Chondrocyte (in vitro differentiated cells): ENCODE data around the gene EID2B. TPM values are rescaled to one million over a fixed set of nuclear protein-coding genes. Genes with fewer than 3 reads are reported as not detected.

Source experiments
- DNase-seq: peaks from one replicate; pipeline ENCODE4 v3.0.0; 2021; ENCODE audit warnings: mixed read lengths, low spot score
- H3K27ac Mint-ChIP-seq: one replicate; pipeline ENCODE4 v1.8.0; 2021; ENCODE audit warnings: mild to moderate bottlenecking, moderate library complexity, mixed read lengths; ENCODE audit not compliant: unreplicated experiment
- H3K27me3 Mint-ChIP-seq: 2 replicates; pipeline ENCODE4 v1.8.0; 2021; ENCODE audit warnings: low read depth, mixed read lengths
- H3K36me3 Mint-ChIP-seq: 2 replicates; pipeline ENCODE4 v1.8.0; 2021; ENCODE audit warnings: low read depth, mixed read lengths
- H3K4me1 Mint-ChIP-seq: 2 replicates; pipeline ENCODE4 v1.8.0; 2021; ENCODE audit warnings: low read depth, mild to moderate bottlenecking, mixed read lengths
- H3K4me3 Mint-ChIP-seq: one replicate; pipeline ENCODE4 v1.8.0; 2021; ENCODE audit warnings: mild to moderate bottlenecking, moderate library complexity, mixed read lengths; ENCODE audit not compliant: unreplicated experiment
- H3K9me3 Mint-ChIP-seq: 2 replicates; pipeline ENCODE4 v1.8.0; 2021; ENCODE audit warnings: low read depth, mixed read lengths
- total RNA-seq: library from RNA; stranded (reverse); gene quantifications from 3 replicates; pipeline ENCODE4 v1.2.1, GENCODE V29; 2021
- TF ChIP-seq, protein P1 (sequence below): fragments of 200-600 bp; sonication (generic); IDR thresholded peaks from 2 replicates; pipeline ENCODE4 v1.5.0; 2021; ENCODE audit warnings: antibody characterized with exemption, mild to moderate bottlenecking, moderate library complexity

The EID2B gene
- total RNA-seq, 1 donor from 2014 or later = 1.7 TPM

DNA sequence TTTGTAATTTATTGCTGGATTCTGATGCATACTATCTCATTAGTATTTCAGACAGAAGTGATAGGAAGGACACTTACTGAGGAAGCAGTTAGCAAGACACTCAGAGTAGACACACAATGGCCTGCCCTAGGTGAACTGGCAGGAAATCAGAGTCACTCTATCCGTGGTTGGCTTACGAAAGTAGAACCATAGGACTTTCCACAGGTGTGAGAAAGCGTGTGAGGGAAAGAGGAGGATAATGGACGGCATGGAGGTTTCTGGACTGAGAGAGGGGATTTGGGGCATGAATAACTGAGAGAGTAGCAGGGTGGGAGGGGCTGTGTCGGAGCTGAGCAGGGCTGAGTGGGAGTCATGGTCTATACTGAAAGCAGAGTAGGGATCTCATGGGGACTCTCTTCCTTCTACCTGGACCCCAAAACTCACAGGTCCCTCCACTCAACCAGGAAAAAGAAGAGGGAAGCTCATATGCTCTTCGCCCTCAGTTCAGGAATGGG, 26.0 kb upstream of the EID2B start:
- Mint-ChIP-seq H3K27ac (no peak overlapping the region), H3K36me3 (no peaks in the 10 kb centered on the region), H3K4me3 (no peak overlapping the region), H3K4me1 (peaks cover 7% of the 10 kb centered on the region), H3K27me3 (peaks cover 33% of the 10 kb centered on the region), H3K9me3 (no peaks in the 10 kb centered on the region)
- TF ChIP-seq, protein P1, sequence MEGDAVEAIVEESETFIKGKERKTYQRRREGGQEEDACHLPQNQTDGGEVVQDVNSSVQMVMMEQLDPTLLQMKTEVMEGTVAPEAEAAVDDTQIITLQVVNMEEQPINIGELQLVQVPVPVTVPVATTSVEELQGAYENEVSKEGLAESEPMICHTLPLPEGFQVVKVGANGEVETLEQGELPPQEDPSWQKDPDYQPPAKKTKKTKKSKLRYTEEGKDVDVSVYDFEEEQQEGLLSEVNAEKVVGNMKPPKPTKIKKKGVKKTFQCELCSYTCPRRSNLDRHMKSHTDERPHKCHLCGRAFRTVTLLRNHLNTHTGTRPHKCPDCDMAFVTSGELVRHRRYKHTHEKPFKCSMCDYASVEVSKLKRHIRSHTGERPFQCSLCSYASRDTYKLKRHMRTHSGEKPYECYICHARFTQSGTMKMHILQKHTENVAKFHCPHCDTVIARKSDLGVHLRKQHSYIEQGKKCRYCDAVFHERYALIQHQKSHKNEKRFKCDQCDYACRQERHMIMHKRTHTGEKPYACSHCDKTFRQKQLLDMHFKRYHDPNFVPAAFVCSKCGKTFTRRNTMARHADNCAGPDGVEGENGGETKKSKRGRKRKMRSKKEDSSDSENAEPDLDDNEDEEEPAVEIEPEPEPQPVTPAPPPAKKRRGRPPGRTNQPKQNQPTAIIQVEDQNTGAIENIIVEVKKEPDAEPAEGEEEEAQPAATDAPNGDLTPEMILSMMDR = no peak
- DNase-seq = no peak

DNA sequence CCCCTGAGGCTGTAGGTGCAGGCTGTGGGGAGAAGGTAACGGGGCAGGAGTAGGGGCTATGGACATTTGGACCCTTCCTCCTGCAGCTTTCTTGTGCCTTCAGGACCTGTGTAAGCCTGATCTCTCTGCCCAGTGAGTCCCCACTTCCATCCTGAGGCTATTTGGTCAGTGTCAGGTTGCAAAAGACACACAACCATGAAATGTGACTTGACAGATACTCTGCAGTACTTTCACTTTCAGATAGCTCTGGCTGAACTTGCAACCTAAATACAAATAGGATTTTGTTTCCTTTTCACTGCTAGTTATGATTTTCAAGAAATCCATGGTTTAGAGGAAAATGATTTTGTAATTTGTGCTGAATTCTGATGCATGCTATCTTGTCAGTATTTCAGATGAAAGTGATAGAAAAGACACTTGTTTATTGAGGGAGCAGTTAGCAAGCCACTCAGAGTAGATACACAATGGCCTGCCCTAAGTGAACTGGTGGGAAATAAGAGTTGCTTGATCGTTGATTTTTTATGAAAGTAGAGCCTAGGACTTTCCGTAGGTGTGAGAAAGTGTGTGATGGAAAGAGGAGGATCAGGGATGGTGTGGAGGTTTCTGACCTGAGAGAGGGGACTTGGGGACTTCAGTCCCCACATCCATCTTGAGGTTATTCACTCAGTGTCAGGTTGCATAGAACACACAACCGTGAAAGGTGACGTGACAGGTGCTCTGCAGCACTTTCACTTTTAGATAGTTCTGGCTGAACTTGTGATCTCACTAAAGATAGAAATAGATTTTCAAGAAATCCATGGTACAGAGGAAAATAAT, 25.4 kb upstream of the EID2B start:
- no peak overlapping the region for H3K27ac Mint-ChIP-seq
- H3K27me3 Mint-ChIP-seq = peaks cover 38% of the 10 kb centered on the region
- TF ChIP-seq, protein P1 = no peak
- H3K36me3 Mint-ChIP-seq = no peaks in the 10 kb centered on the region
- H3K4me1 Mint-ChIP-seq = peaks cover 7% of the 10 kb centered on the region
- H3K4me3 Mint-ChIP-seq = no peak overlapping the region
- DNase-seq = no peak
- H3K9me3 Mint-ChIP-seq = no peaks in the 10 kb centered on the region

DNA sequence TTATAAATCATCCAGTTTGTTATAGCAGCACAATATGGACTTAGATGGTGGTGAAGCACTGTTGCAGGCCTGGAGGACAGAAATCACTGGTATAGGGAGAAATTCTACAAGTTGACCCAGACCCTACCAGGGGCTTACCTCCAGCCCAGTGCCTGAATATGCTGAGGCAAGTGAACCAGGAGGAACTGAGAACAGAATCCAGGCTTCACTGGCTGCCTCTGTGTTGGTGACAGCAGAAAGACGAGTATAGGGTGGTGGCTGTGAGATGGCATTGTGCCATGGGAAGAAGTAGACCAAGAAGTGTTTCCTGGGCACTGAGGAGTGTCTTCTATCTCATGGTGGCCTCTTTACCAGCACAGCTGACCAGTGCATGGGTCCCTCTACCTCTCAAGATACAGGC, 23.2 kb upstream of the EID2B start:
- H3K27me3 Mint-ChIP-seq = peaks cover 37% of the 10 kb centered on the region
- TF ChIP-seq, protein P1 = no peak
- no peak overlapping the region for H3K27ac Mint-ChIP-seq
- H3K4me1 Mint-ChIP-seq = peaks cover 7% of the 10 kb centered on the region
- no peaks in the 10 kb centered on the region for H3K9me3 Mint-ChIP-seq
- H3K4me3 Mint-ChIP-seq = no peak overlapping the region
- no peak for DNase-seq
- H3K36me3 Mint-ChIP-seq = no peaks in the 10 kb centered on the region

DNA sequence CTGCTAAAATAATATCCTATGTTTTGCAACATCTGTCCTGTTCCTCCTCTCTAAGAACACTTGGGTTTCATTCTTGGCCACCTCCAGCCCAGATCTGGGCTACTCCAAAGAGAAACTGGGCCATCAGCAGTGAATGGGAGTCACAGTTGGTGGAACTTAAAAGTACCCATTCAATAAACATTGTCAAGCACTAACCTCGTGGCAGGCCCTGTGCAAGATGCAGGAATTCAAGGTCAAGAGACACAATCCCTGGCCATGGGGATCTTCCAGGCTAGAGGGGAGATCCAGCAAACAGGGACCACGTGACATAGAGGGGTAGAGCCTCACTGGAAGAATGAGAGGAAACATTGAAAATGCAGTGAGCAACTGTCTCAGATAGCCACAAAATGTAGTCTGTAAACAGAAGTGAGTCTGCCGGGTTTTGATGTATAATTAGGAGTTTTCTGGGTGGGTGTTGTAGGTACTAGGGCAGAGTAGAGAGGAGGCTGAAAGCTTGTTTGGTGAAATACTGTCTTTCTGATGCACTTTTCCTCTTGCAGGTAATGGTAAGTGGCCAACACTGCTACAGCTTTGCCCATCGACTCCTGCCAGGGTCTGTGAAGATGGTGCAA, 22.2 kb upstream of the EID2B start:
- H3K9me3 Mint-ChIP-seq = no peaks in the 10 kb centered on the region
- H3K36me3 Mint-ChIP-seq = no peaks in the 10 kb centered on the region
- H3K27ac Mint-ChIP-seq = no peak overlapping the region
- no peak for DNase-seq
- peaks cover 30% of the 10 kb centered on the region for H3K27me3 Mint-ChIP-seq
- H3K4me3 Mint-ChIP-seq = no peak overlapping the region
- TF ChIP-seq, protein P1 = no peak
- H3K4me1 Mint-ChIP-seq = peaks cover 7% of the 10 kb centered on the region

DNA sequence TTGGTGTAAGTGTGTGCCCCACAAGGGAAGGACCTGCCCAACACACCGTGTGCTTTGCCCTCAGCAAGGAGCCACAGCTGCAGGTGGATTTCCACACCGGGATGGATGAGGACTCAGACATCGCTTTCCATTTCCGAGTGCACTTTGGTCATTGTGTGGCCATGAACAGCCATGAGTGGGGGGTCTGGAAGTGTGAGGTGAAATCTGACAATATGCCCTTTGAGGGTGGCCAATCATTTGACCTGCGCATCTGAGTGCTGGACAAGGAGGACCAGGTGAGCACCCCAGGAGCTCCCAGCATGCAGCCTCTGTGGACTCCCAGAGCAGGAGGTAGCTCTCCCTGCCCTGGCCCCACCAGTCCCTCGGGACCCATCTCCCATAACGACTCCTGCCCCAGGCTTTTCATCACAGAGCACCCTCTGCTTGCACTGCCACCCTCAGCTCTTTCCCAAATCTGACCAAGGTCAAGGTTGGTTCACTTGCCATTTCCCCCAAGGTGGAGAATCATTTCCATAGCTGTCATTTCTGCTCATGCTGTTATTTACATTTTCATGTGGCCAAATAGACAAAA, 20.5 kb upstream of the EID2B start:
- no peaks in the 10 kb centered on the region for H3K36me3 Mint-ChIP-seq
- peaks cover 5% of the 10 kb centered on the region for H3K4me1 Mint-ChIP-seq
- peaks cover 30% of the 10 kb centered on the region for H3K27me3 Mint-ChIP-seq
- H3K27ac Mint-ChIP-seq = no peak overlapping the region
- TF ChIP-seq, protein P1 = no peak
- no peak for DNase-seq
- no peaks in the 10 kb centered on the region for H3K9me3 Mint-ChIP-seq
- H3K4me3 Mint-ChIP-seq = no peak overlapping the region
